SIG-M5 treated with dmso at 0.1 percent for 504 hours (cell line): ENCODE measurements around the gene TAF7L.
"Not testable (repeated sequence)": the region's sequence is repeated elsewhere in the genome, so short reads cannot be mapped to it uniquely, and the experiment has no call there.

ENCODE experiments used
- DNase-seq: peaks from one replicate; lab custom pipeline; 2025; ENCODE audit not compliant: unreplicated experiment; lab: John Stamatoyannopoulos, UW

Gene TAF7L, protein sequence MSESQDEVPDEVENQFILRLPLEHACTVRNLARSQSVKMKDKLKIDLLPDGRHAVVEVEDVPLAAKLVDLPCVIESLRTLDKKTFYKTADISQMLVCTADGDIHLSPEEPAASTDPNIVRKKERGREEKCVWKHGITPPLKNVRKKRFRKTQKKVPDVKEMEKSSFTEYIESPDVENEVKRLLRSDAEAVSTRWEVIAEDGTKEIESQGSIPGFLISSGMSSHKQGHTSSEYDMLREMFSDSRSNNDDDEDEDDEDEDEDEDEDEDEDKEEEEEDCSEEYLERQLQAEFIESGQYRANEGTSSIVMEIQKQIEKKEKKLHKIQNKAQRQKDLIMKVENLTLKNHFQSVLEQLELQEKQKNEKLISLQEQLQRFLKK

GRCh38 chrX:101290957-101291603, at the start of gene TAF7L:
TAF7L (minus strand) TSS chrX:101291334; CDS start chrX:101287543, 3,791 bp downstream.
- no peak for DNase-seq

- no peak for DNase-seq
Measured at GRCh38 chrX:101337776-101338271, 46.7 kb upstream of the TAF7L start.

DNA sequence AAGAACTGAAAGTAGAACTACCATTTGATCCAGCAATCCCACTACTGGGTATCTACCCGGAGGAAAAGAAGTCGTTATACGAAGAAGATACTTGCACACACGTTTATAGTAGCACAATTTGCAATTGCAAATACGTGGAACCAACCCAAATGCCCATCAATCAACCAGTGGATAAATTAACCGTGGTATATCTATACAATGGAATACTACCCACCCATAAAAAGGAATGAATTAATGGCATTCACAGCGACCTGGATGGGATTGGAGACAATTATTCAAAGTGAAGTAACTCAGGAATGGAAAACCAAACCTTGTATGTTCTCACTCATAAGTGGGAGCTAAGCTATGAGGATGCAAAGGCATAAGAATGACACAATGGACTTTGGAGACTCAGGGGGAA, 43.2 kb upstream of the TAF7L start:
- DNase-seq: not testable (repeated sequence)

DNA sequence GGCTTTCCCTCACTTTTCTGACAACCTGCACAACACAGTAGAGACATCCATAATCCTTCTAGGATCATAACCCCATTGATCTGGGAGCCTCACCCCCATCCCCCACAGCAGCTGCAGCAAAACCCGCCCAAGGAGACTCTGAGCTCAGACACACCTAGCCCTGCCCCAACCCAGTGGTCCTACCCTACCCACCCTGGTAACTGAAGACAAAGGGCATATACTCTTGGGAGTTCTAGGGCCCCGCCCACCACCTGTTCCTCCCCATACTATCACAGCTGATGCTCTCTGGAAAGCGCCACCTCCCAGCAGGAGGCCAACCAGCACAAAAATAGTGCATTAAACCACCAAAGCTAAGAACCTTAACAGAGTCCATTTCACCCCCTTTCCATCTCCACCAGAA, 35.5 kb upstream of the TAF7L start:
- DNase-seq: not testable (repeated sequence)

DNA sequence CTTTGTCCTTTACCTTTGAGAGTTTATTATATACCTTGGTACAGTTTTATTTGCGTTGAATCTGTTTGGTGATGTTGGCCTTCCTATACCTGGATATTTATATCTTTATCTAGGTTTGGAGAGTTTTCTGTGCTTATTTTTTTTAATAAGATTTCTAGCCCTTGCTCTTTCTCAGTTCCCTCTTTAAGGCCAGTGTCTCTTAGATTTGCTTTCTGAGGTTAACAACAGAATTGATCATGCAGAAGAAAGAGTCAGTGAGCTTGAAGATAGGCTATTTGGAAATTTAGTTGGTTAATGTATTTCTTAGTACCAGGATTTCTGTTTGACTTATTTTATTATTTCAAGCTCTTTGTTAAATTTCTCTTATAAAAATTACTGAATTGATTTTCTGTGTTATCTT, 12.7 kb upstream of the TAF7L start:
- DNase-seq: no peak

DNA sequence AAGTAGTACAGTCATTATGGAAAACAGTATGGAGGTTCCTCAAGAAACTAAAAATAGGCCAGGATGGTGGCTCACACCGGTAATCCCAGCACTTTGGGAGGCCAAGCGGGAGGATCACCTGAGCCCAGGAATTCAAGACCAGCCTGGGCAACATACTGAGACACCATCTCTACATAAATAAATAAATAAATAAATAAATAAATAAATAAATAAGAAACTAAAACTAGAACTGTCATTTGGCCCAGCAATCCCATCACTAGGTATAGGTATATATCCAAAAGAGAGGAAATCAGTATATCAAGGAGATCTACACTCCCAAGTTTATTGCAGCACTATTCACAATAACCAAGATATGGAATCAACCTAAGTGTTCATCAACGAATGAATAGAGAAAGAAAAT, 4.5 kb upstream of the TAF7L start:
- not testable (repeated sequence) for DNase-seq

GRCh38 chrX:101287402-101287801, 3.7 kb downstream of the TAF7L start:
- peak; percentile 48 for DNase-seq

GRCh38 chrX:101276238-101276637, 14.9 kb downstream of the TAF7L start:
- no peak for DNase-seq

GRCh38 chrX:101274198-101274597, 16.9 kb downstream of the TAF7L start:
- no peak for DNase-seq

GRCh38 chrX:101265869-101266428, 25.2 kb downstream of the TAF7L start:
- no peak for DNase-seq

DNA sequence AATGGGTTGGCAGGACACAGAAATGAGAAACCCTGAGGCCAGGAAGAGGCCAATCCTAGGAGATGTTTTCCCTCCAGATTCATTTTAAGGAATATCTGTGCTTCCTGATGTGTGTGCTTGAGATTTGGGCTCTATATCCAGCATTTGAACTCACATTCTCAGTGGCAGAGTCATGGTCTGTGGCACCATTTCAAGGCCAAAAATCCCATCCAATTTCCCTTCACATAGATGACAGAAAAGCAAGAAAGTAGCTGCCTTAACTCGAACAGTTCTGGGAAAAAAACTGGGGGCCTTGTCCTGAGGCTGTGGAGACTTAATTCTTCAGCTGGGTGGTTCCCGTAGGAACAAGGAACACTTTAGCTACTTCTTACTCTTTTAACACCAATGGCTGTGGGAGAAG, 27.4 kb downstream of the TAF7L start:
- no peak for DNase-seq

DNA sequence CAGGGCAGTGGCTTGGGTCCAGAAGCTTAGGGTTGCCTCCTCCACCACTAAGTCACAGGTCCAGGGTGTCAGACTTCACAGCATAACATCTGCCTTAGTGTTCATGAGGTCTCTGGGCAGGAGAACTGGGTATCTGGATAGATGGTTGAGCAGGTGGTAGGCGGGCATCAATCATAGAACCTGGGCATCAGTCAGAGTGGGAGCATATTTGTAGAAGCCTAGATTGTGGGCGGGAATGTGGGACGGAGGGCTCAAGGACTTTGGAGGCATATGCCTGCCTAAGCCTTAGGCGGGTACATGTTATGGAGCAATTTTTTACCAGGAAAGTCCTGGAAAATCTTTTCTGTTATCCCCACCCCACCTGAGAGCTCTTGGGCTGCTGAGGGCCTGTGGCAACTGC, 28.5 kb downstream of the TAF7L start:
- DNase-seq: no peak

DNA sequence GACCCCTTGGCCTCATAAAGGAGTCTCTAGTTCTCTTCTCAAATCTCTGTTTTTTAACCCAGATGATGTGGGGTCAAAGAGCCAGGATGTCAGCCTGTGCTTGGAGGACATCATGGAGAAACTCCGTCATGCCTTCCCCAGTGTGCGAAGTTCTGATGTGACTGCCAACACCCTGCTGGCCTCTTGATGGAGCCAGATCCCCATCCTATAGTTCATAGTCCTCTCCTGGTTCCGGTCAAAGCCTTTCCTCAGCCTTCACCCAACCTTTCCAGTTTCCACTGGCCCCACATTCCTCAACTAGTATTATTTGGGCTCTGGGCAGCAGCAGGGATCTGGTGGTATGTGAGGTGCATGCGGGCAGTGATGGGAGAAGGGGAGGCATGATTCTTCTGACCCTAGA, 30.7 kb downstream of the TAF7L start:
- DNase-seq: peak; percentile 9

DNA sequence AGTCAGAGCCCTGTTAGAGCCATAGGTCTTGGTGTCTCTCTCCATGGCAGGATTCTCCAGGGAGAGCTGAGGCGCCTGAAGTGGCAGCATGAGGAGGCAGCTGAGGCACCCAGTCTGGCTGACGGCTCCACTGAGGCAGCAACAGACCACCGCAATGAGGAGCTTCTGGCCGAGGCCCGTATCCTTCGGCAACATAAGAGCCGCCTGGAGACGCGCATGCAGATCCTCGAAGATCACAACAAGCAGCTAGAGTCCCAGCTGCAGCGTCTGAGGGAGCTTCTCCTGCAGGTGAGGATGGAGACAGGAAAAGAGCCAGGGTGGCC, 32.9 kb downstream of the TAF7L start:
- DNase-seq: no peak

- no peak for DNase-seq
Measured at GRCh38 chrX:101257448-101258258, 33.5 kb downstream of the TAF7L start.

- DNase-seq: no peak
Measured at GRCh38 chrX:101252634-101253033, 38.5 kb downstream of the TAF7L start.

- DNase-seq: no peak
Measured at GRCh38 chrX:101241531-101241930, 49.6 kb downstream of the TAF7L start.

DNA sequence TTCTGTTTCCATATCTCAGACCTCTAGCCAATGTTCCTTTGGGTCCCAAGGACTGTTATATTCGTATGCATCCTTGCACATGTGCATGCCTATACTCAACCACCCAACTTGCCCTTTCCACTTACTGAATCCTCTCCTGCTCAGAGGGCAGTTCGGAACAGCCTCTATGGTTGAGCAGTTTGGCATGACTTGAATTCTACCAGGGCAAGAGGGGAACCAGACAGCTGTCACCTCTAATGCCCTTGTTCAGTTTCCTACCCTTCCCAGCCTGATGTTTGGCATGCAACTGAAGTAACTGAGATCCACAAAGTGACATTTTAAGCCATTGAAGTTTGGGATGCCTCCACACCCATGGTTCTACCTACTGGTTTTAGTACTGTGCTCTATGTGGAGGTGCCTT, 54.1 kb downstream of the TAF7L start:
- DNase-seq: no peak

GRCh38 chrX:101232316-101232715, 58.8 kb downstream of the TAF7L start:
- DNase-seq: no peak

GRCh38 chrX:101231080-101231479, 60.1 kb downstream of the TAF7L start:
- no peak for DNase-seq

- DNase-seq: no peak
Measured at GRCh38 chrX:101230636-101231035, 60.5 kb downstream of the TAF7L start.
